Retinal pigment epithelial cell (primary cell): ENCODE results near the gene ZNF787.
A peak's percentile ranks its signal among the peaks of the same experiment; 100 is the strongest.

Experiments
- DNase-seq: peaks from one replicate; pipeline ENCODE4 v3.0.0-alpha.2; 2010; ENCODE audit warnings: low read depth
- H3K4me3 ChIP-seq: 2 replicates; pipeline ENCODE4 v1.5.1; 2011; ENCODE audit warnings: mild to moderate bottlenecking, low read length, control low read depth, moderate library complexity
- CTCF ChIP-seq: conservative IDR thresholded peaks from 2 replicates; pipeline ENCODE4 v1.5.1; 2011; ENCODE audit warnings: low read depth, low read length, control low read depth, inconsistent platforms

Gene ZNF787

GRCh38 chr19:56111601-56112312, 9.3 kb downstream of the ZNF787 start:
- no peak for TF ChIP-seq CTCF
- no peak overlapping the region for H3K4me3 ChIP-seq
- DNase-seq, result peak; percentile 40

DNA sequence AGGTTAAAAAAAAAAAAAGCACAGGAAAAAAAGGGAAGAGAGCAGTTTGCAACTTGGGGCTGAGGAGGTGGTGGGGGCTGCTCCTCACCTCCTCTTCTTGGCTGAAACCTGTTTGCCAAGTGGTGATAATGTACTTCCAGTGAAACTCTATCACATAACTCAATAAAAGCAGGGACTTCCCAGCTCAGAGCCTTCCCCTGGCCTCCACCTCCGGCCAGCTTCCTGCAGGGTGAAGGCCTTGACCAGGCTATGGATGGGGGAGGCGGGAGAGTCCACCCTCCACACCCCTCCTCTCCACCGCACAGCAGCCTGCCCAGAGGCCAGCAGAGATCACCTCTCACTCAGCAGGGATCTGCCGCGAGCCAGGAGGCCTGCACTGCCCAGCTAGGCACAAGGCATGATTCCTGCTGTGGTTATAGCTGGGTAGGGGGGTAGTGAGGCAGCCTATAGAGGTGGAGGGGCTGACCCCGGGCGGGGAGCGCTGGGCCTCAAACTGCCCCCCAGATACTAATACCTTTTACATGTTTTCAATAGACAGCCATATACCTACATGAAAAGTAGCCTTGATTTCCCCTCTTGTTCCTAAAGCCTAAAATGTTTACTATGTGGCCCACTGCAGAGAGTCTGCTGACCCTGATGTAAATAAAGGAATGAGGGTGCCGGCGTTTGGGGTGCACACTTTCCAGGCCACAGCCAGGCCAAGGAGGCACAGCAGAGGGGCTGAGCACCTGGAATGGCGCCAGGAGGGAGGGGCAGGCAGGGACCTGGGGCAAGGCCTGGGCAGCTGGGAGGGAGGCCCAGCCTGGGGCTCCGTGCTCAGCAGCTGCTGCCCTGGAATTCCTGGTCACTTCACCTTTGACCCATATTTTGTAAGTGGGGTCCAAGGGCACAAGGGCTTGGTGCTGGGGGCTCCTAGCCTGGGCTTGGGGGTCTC, 10.3 kb downstream of the ZNF787 start:
- DNase-seq, result no peak
- no peak overlapping the region for H3K4me3 ChIP-seq
- TF ChIP-seq CTCF, result no peak

DNA sequence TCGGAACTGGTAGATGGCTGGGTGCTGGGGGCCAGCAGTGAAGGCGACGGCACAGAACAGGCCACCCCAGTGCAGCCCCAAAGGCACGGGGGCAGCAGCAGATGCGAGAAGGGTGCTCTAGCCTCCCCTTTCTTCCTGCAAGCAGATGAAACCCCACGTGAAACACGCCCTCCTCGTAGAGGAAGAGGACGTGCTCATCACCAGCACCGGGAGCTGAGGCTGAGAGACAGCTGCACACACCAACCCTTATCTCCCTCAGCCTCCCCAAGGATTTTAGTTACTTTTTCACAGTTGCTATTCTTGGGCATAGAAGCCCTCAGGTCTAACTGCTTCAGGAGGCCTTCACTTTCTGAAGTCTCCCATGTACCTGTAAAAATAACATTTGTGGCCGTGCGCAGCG, 11.9 kb downstream of the ZNF787 start:
- no peak for DNase-seq
- H3K4me3 ChIP-seq, result no peak overlapping the region
- no peak for TF ChIP-seq CTCF

GRCh38 chr19:56108447-56109195, 12.5 kb downstream of the ZNF787 start:
- no peak for DNase-seq
- no peak for TF ChIP-seq CTCF
- no peak overlapping the region for H3K4me3 ChIP-seq

DNA sequence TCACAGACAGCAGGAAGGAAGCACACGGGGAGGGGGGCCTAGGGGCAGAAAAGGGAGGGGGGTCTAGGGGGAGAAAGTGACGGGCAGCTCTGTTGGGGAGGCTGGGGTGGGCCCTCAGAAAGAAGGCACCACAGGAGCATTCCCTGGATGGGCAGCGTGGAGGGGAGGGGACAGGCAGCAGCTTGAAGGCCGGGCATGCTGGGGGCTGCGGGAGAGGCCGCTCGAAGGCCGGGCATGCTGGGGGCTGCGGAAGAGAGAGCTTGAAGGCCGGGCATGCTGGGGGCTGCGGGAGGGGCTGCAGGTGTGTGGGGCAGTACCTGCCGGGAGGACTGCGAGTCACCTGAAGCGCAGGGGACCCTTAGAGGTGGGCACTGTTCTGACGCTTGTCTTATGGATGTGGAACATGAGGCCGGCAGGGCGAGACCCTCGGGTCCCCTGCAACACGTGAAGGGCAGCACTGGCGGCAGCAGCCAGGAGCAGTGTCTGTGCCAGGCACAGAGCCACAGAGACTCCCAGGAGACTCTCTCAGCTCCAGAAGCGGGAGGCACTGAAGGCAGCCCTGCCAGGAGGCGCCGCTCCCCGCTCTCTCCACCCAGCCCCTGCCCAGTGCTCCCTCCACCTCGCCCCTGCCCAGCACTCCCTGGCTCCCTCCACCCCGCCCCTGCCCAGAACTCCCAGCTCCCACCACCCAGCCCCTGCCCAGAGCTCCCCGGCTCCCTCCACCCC, 13.3 kb downstream of the ZNF787 start:
- no peak overlapping the region for H3K4me3 ChIP-seq
- no peak for TF ChIP-seq CTCF
- no peak for DNase-seq

DNA sequence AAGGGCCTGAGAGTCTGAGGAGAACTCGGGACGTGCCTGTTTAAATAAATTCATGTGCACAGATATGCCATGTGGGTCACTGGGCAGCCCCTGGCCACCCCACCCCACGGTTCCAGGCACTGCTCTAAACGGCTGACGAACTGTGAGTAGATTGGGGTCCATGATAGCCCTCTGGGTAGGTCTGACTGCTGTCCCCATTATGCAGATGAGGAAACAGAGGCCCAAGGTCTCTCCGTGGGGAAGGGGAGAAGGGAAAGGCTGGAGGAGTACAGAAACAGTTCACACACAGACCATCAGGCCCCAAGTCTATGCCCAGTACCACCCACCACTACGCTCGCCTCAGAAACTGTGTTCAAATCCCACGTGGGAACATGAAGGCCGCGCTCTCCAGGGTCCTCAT, 14.1 kb downstream of the ZNF787 start:
- no peak overlapping the region for H3K4me3 ChIP-seq
- no peak for DNase-seq

More for the DNA sequence above, 14.1 kb downstream of the ZNF787 start:
- TF ChIP-seq CTCF, result no peak
